Activated naive CD4-positive, alpha-beta T cell treated with anti-CD3 and anti-CD28 coated beads for 36 hours (primary cell): ENCODE results near the gene LNPK. TPM values are rescaled to one million over a fixed set of nuclear protein-coding genes. Genes with fewer than 3 reads are reported as not detected.
"Not testable (repeated sequence)": the region's sequence is repeated elsewhere in the genome, so short reads cannot be mapped to it uniquely, and the experiment has no call there.

Source experiments
- CTCF ChIA-PET: fragments of 350-600 bp; sonication (Branson Sonifier 250); formaldehyde crosslinking; loops from one replicate; lab custom pipeline; 2021; ENCODE audit warnings: antibody characterized with exemption; lab: Charles Lee
- DNase-seq: peaks from one replicate; pipeline ENCODE4 v3.0.0-alpha.2; 2020
- H3K27ac Mint-ChIP-seq: one replicate; pipeline ENCODE4 v1.8.0; 2021; ENCODE audit warnings: mild to moderate bottlenecking, mixed read lengths
- H3K27me3 Mint-ChIP-seq: one replicate; pipeline ENCODE4 v1.8.0; 2021; ENCODE audit warnings: low read depth, mixed read lengths
- H3K36me3 Mint-ChIP-seq: one replicate; pipeline ENCODE4 v1.8.0; 2021; ENCODE audit warnings: low read depth, mixed read lengths
- H3K4me1 Mint-ChIP-seq: one replicate; pipeline ENCODE4 v1.8.0; 2021; ENCODE audit warnings: low read depth, mixed read lengths
- H3K4me3 Mint-ChIP-seq: one replicate; pipeline ENCODE4 v1.8.0; 2021; ENCODE audit warnings: mild to moderate bottlenecking, moderate library complexity, mixed read lengths
- H3K9me3 Mint-ChIP-seq: one replicate; pipeline ENCODE4 v1.8.0; 2021; ENCODE audit warnings: mixed read lengths
- intact Hi-C: fragments of 100-400 bp; cut with micrococcal nuclease; formaldehyde crosslinking; loops from one replicate; pipeline ENCODE4 v1.15.1; 2023
- total RNA-seq, 2 experiments: library from RNA; stranded (reverse); gene quantifications; one replicate each; pipeline ENCODE4 v1.2.3, GENCODE V29; 2021

The LNPK gene
- total RNA-seq, 2 experiments from 2014 or later = 22.2 to 23.9 TPM

- intact Hi-C loops = loop anchor here (2.0 to 5.0 kb wide), 7 partner anchors 93 to 1615 kb away; partner anchors contain the start of genes ATF2, ATP5MC3, HNRNPA3 and MTX2
- H3K27me3 Mint-ChIP-seq = no peaks in the 10 kb centered on the region
- H3K9me3 Mint-ChIP-seq = no peaks in the 10 kb centered on the region
- CTCF ChIA-PET = no interaction called here
- H3K4me3 Mint-ChIP-seq = no peak overlapping the region
- H3K27ac Mint-ChIP-seq = no peak overlapping the region
- DNase-seq = no peak
- H3K4me1 Mint-ChIP-seq = peaks cover 17% of the 10 kb centered on the region
- H3K36me3 Mint-ChIP-seq = no peaks in the 10 kb centered on the region
Observed at GRCh38 chr2:176003958-176004357, 1.9 kb upstream of the LNPK start.

DNA sequence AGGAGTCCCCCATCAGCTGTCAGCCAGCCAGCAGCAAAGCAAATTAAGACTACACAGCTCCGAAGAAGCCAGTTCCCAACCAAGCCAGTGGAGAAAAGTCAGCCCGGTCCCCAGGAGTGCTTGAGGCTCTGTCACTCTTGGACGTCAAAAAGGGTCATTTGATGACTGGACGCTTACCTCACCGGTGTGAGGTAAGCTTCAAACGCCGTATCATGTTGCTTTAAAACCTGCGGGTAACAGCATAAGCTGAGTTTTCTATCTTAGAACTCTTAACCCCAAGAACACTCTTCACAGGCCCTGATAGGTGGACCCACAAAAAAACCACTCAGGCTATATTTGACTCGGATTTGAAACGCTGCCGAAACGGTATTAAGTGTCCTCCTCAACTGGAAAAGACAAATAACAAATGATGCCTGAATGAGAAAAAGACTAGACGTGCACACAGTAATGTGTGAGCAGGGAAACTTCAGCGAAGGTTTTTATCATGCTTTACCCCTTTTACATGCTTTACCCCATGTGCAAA, 682 bp upstream of the LNPK start:
- peaks cover 17% of the 10 kb centered on the region for H3K4me1 Mint-ChIP-seq
- peak overlapping the region; percentile 68 for H3K27ac Mint-ChIP-seq
- H3K36me3 Mint-ChIP-seq = no peaks in the 10 kb centered on the region
- CTCF ChIA-PET = no interaction called here
- intact Hi-C loops = loop anchor here (2.0 to 5.0 kb wide), 7 partner anchors 94 to 1616 kb away; partner anchors contain the start of genes ATF2, ATP5MC3, HNRNPA3 and MTX2
- DNase-seq = peak; percentile 23
- peak overlapping the region; percentile 88 for H3K4me3 Mint-ChIP-seq
- H3K9me3 Mint-ChIP-seq = no peaks in the 10 kb centered on the region
- H3K27me3 Mint-ChIP-seq = no peaks in the 10 kb centered on the region

GRCh38 chr2:176001281-176001915, 669 bp downstream of the LNPK start:
- CTCF ChIA-PET = no interaction called here
- intact Hi-C loops = loop anchor here (5.0 kb wide), 3 partner anchors 819 to 1319 kb away; partner anchors contain the start of genes ATP5MC3 and HNRNPA3
- Mint-ChIP-seq H3K4me3 (peak overlapping the region; percentile 88), H3K36me3 (no peaks in the 10 kb centered on the region), H3K4me1 (peaks cover 17% of the 10 kb centered on the region), H3K27ac (peak overlapping the region; percentile 42), H3K27me3 (no peaks in the 10 kb centered on the region), H3K9me3 (no peaks in the 10 kb centered on the region)
- peak; percentile 57 for DNase-seq

GRCh38 chr2:175999283-175999819, 2.7 kb downstream of the LNPK start:
- H3K4me1 Mint-ChIP-seq = peaks cover 17% of the 10 kb centered on the region
- H3K27ac Mint-ChIP-seq = no peak overlapping the region
- H3K4me3 Mint-ChIP-seq = no peak overlapping the region
- CTCF ChIA-PET = interaction anchor here (0.6 kb wide), 1 partner anchor 518 kb away, joined by 3 read pairs; no protein-coding TSS in a partner anchor
- H3K36me3 Mint-ChIP-seq = no peaks in the 10 kb centered on the region
- no peaks in the 10 kb centered on the region for H3K9me3 Mint-ChIP-seq
- intact Hi-C loops = no loop called here
- H3K27me3 Mint-ChIP-seq = no peaks in the 10 kb centered on the region
- DNase-seq = no peak

GRCh38 chr2:175990099-175990498, 12.0 kb downstream of the LNPK start:
- no peak overlapping the region for H3K4me3 Mint-ChIP-seq
- H3K36me3 Mint-ChIP-seq = peaks cover 26% of the 10 kb centered on the region
- CTCF ChIA-PET = interaction anchor here (1.1 kb wide), 1 partner anchor 8 kb away, joined by 3 read pairs; no protein-coding TSS in a partner anchor
- no peaks in the 10 kb centered on the region for H3K27me3 Mint-ChIP-seq
- intact Hi-C loops = no loop called here
- no peaks in the 10 kb centered on the region for H3K4me1 Mint-ChIP-seq
- no peak for DNase-seq
- H3K9me3 Mint-ChIP-seq = no peaks in the 10 kb centered on the region
- H3K27ac Mint-ChIP-seq = no peak overlapping the region

DNA sequence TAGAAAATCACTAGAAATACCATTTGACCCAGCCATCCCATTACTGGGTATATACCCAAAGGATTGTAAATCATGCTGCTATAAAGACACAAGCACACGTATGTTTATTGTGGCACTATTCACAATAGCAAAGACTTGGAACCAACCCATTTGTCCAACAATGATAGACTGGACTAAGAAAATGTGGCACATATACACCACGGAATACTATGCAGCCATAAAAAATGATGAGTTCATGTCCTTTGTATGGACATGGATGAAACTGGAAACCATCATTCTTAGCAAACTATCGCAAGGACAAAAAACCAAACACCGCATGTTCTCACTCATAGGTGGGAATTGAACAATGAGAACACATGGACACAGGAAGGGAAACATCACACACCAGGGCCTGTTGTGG, 14.9 kb downstream of the LNPK start:
- H3K36me3 Mint-ChIP-seq = peaks cover 38% of the 10 kb centered on the region
- H3K27me3 Mint-ChIP-seq, DNase-seq, intact Hi-C loops, H3K27ac Mint-ChIP-seq, H3K4me1 Mint-ChIP-seq, CTCF ChIA-PET, H3K9me3 Mint-ChIP-seq, H3K4me3 Mint-ChIP-seq: not testable (repeated sequence)

DNA sequence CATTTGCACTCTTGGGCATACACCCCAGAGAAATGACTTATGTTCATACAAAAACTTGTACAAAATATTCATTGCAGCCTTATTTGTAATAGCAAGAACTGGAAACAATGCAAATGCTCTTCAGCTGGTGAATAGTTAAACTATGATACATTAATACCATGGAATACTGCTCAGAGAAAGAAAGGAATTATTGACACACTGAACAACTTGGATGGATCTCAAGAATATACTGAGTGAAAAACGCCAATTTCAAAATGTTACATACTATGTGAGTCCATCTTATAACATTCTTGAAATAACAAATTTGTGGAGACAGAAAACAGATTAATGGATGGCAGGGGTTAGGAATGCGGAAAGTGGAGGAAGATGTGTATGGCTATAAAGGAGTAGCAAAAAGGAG, 17.2 kb downstream of the LNPK start:
- Mint-ChIP-seq H3K4me3 (no peak overlapping the region), H3K27me3 (no peaks in the 10 kb centered on the region), H3K4me1 (no peaks in the 10 kb centered on the region), H3K9me3 (no peaks in the 10 kb centered on the region), H3K36me3 (peaks cover 33% of the 10 kb centered on the region), H3K27ac (no peak overlapping the region)
- CTCF ChIA-PET = no interaction called here
- DNase-seq = no peak
- intact Hi-C loops = no loop called here

- H3K36me3 Mint-ChIP-seq = peaks cover 35% of the 10 kb centered on the region
- no peak overlapping the region for H3K27ac Mint-ChIP-seq
- H3K4me3 Mint-ChIP-seq = no peak overlapping the region
- no peak for DNase-seq
- H3K9me3 Mint-ChIP-seq = no peaks in the 10 kb centered on the region
- H3K4me1 Mint-ChIP-seq = no peaks in the 10 kb centered on the region
- no peaks in the 10 kb centered on the region for H3K27me3 Mint-ChIP-seq
- CTCF ChIA-PET = no interaction called here
- intact Hi-C loops = no loop called here
Observed at GRCh38 chr2:175981551-175981950, 20.5 kb downstream of the LNPK start.

- no peaks in the 10 kb centered on the region for H3K27me3 Mint-ChIP-seq
- no peaks in the 10 kb centered on the region for H3K4me1 Mint-ChIP-seq
- no peak overlapping the region for H3K27ac Mint-ChIP-seq
- H3K4me3 Mint-ChIP-seq = no peak overlapping the region
- intact Hi-C loops = no loop called here
- DNase-seq = no peak
- H3K36me3 Mint-ChIP-seq = peaks cover 35% of the 10 kb centered on the region
- CTCF ChIA-PET = no interaction called here
- H3K9me3 Mint-ChIP-seq = no peaks in the 10 kb centered on the region
Observed at GRCh38 chr2:175976391-175977157, 25.5 kb downstream of the LNPK start.

DNA sequence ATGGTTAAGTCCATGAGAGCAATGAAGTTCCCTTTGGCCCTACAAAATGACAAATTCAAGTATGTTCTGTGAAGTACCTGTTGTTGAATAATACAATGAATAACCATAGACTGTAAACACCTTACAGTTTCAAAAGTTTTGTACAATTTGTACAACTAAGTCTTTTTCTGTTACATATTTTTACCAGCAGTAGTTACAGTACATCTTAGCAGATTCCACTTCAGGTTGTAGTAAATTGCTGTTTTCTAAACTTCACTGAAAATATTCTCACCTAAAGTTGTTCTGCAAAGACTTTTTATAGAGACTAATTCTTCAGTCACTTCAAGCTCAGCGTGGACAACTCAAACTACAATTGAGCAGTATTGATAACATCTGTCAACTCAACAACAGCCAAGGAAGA, 28.7 kb downstream of the LNPK start:
- no peak overlapping the region for H3K27ac Mint-ChIP-seq
- H3K4me3 Mint-ChIP-seq = no peak overlapping the region
- no peak for DNase-seq
- H3K9me3 Mint-ChIP-seq = no peaks in the 10 kb centered on the region
- H3K36me3 Mint-ChIP-seq = peaks cover 36% of the 10 kb centered on the region
- H3K27me3 Mint-ChIP-seq = no peaks in the 10 kb centered on the region
- H3K4me1 Mint-ChIP-seq = no peaks in the 10 kb centered on the region
- CTCF ChIA-PET = no interaction called here
- intact Hi-C loops = no loop called here

- no peaks in the 10 kb centered on the region for H3K27me3 Mint-ChIP-seq
- H3K36me3 Mint-ChIP-seq = peaks cover 26% of the 10 kb centered on the region
- H3K9me3 Mint-ChIP-seq = peaks cover under 1% of the 10 kb centered on the region
- no peak overlapping the region for H3K27ac Mint-ChIP-seq
- no peak for DNase-seq
- CTCF ChIA-PET = no interaction called here
- H3K4me3 Mint-ChIP-seq = no peak overlapping the region
- H3K4me1 Mint-ChIP-seq = no peaks in the 10 kb centered on the region
- intact Hi-C loops = no loop called here
Observed at GRCh38 chr2:175966839-175967238, 35.2 kb downstream of the LNPK start.

DNA sequence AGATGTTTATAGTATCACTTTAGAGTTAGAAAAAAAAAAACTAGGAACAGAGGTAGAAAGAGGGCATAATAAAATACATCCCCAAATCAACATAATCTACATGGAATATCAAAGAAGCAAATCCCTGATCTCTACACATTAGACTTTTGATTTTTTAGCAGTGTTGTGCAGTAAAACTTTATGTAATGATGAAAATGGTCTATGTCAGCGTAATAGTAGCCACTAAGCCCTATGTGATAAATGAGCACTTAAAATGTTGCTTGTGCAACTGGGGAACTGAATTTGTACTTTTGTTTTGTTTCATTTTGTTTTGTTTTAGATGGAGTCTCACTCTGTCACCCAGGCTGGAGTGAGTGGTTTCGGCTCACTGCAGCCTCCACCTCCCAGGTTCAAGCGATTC, 36.3 kb downstream of the LNPK start:
- Mint-ChIP-seq H3K36me3 (peaks cover 36% of the 10 kb centered on the region), H3K27ac (no peak overlapping the region), H3K27me3 (no peaks in the 10 kb centered on the region), H3K9me3 (peaks cover 3% of the 10 kb centered on the region), H3K4me1 (no peaks in the 10 kb centered on the region), H3K4me3 (no peak overlapping the region)
- no peak for DNase-seq
- intact Hi-C loops = no loop called here
- CTCF ChIA-PET = no interaction called here
